Cardiac fibroblast (primary cell): ENCODE measurements around the gene BUD23.

Experiments used
- DNase-seq, 2 donors: peaks; one replicate each; pipeline versions ENCODE4 v3.0.0 to v3.0.0-alpha.2; 2010; ENCODE audit warnings: low read depth in 2 of 2
- H3K4me3 ChIP-seq, 2 donors: replicated peaks in 1 of 2; 1 replicate in 1 of 2; 2 replicates in 1 of 2; pipeline ENCODE4 v1.5.1; 2011; ENCODE audit warnings: low read depth in 2 of 2, low read length in 2 of 2, mild to moderate bottlenecking in 2 of 2, moderate library complexity in 1 of 2
- CTCF ChIP-seq: IDR thresholded peaks from one replicate; pipeline ENCODE4 v1.5.1; 2011; ENCODE audit warnings: low read depth, mild to moderate bottlenecking, low read length, inconsistent platforms

Gene BUD23, protein sequence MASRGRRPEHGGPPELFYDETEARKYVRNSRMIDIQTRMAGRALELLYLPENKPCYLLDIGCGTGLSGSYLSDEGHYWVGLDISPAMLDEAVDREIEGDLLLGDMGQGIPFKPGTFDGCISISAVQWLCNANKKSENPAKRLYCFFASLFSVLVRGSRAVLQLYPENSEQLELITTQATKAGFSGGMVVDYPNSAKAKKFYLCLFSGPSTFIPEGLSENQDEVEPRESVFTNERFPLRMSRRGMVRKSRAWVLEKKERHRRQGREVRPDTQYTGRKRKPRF

GRCh38 chr7:73683056-73683787, at the start of gene BUD23, which contains the start of gene DNAJC30:
BUD23 (plus strand) TSS chr7:73683597; CDS start chr7:73683626, 29 bp downstream.
DNAJC30 (minus strand) TSS chr7:73683453; CDS start chr7:73683423, 30 bp downstream.
- no peak for TF ChIP-seq CTCF
- DNase-seq, result peak; percentile 97
- H3K4me3 ChIP-seq, result peak within 1 kb of the TSS; percentile 97 to 98

- no peak overlapping the region for H3K4me3 ChIP-seq
- no peak for DNase-seq
- TF ChIP-seq CTCF, result no peak
Observed at GRCh38 chr7:73633844-73634243, 49.6 kb upstream of the BUD23 start.

GRCh38 chr7:73635428-73636200, 47.8 kb upstream of the BUD23 start:
- H3K4me3 ChIP-seq, result no peak overlapping the region
- TF ChIP-seq CTCF, result no peak
- no peak for DNase-seq

DNA sequence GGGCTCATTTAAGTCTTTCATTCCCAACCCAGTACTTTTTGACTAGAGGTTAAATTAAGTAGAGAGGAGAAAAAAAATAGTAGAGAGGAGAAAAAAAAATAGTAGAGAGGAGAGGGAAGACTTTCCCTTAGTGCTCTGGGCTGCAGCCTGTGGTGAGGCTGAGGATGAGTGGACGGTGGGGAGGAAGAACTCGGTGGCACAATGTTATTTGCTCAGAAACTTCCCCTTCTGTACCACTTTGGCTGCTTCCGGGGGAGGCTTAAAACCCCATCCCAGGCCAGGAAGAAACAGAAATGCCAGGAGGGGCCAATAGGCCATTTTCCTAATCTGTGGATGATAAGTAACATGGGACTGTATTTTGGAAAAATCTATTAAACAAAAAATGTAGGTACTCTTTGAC, 44.5 kb upstream of the BUD23 start:
- H3K4me3 ChIP-seq, result no peak overlapping the region
- DNase-seq, result no peak
- no peak for TF ChIP-seq CTCF

DNA sequence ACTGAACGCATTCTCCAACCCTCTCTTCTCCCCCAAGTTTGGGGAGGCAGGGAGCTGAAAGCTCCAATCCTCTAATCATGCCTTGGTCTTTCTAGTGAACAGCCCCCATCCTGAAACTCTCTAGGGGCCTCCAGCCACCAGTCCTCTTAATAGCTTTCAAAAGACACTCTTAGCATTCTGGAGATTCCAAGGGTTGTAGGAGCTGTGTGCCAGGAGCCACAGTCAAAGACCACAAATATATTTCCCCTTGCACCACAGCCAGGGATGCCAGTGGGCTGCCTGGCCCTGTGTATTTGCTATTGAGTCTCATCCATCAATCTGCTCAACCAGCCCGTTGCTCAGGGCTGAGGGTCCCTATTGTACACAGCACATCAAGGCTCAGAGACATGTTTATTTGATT, 40.6 kb upstream of the BUD23 start:
- TF ChIP-seq CTCF, result no peak
- DNase-seq, result no peak
- no peak overlapping the region for H3K4me3 ChIP-seq

DNA sequence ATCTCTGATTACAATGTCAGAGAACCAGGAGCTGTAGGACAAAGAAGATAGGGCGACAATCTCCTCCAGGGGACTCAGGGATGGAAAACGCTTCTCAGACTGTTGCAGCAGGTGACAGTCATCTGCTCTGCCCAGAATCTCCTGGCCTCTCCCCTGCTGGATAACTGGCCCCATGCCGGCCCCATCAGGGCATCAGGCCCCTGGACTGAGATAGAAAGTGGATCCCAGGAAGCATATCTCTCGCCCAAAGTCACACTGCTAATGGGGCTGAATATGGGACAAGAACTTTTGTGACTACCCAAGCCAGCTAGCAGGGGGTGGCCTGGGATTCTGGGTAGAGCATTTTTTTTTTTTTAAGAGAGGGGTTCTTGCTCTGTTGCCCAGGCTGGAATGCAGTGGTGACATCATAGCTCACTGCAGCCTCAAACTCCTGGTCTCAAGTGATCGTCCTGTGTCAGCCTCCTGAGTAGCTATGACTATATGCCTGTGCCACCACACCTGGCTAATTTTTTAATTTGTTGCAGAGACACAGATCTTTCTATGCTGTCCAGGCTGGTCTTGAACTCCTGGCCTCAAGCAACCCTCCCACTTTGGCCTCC, 38.6 kb upstream of the BUD23 start:
- DNase-seq, result no peak
- H3K4me3 ChIP-seq, result no peak overlapping the region
- no peak for TF ChIP-seq CTCF
